H1 (cell line): ENCODE data around the gene CDCA5. TPM values are rescaled to one million over a fixed set of nuclear protein-coding genes. Genes with fewer than 3 reads are reported as not detected.

ENCODE experiments used
- CTCF ChIA-PET: fragments of 300-600 bp; sonication (Branson Sonifier 250); formaldehyde crosslinking; loops from one replicate; lab custom pipeline; 2021; ENCODE audit not compliant: partially characterized antibody; lab: Charles Lee
- POLR2A ChIA-PET: fragments of 300-600 bp; sonication (Branson Sonifier 250); formaldehyde crosslinking; loops from one replicate; lab custom pipeline; 2021; ENCODE audit warnings: inconsistent platforms; ENCODE audit not compliant: partially characterized antibody; lab: Charles Lee
- DNase-seq, 2 experiments: peaks; one replicate each; pipeline versions ENCODE4 v3.0.0 to v3.0.0-alpha.2; 2010 to 2022; ENCODE audit warnings: low spot score in 2 of 2, low read depth in 1 of 2, mixed read lengths in 1 of 2
- FAIRE-seq: peaks from 2 replicates; lab custom pipeline; 2011; peaks lifted over from hg19 to GRCh38; lab: Jason Lieb, UNC
- H2AFZ ChIP-seq: 2 replicates; pipeline ENCODE4 v1.8.1; 2012; ENCODE audit warnings: low read length, inconsistent platforms
- H2AK5ac ChIP-seq: 2 replicates; pipeline ENCODE4 v1.6.1; 2013; ENCODE audit warnings: low read depth, low read length
- H2BK120ac ChIP-seq: replicated peaks from 2 replicates; pipeline ENCODE3; 2013; ENCODE audit warnings: low read depth, low read length, inconsistent platforms
- H2BK12ac ChIP-seq: 2 replicates; pipeline ENCODE4 v1.6.1; 2013; ENCODE audit warnings: low read depth, low read length
- H2BK15ac ChIP-seq: 2 replicates; pipeline ENCODE4 v1.6.1; 2013; ENCODE audit warnings: low read length
- H2BK20ac ChIP-seq: 2 replicates; pipeline ENCODE4 v1.6.1; 2013; ENCODE audit warnings: low read length
- H2BK5ac ChIP-seq: 2 replicates; pipeline ENCODE4 v1.6.1; 2013; ENCODE audit warnings: low read depth, low read length
- H3K14ac ChIP-seq: 2 replicates; pipeline ENCODE4 v1.6.1; 2013; ENCODE audit warnings: inconsistent platforms; ENCODE audit not compliant: insufficient read length
- H3K18ac ChIP-seq: 2 replicates; pipeline ENCODE4 v1.6.1; 2013; ENCODE audit warnings: low read length; ENCODE audit errors: extremely low read depth
- H3K23ac ChIP-seq: 2 replicates; pipeline ENCODE4 v1.6.1; 2013; ENCODE audit warnings: inconsistent platforms; ENCODE audit not compliant: insufficient read length
- H3K23me2 ChIP-seq: 2 replicates; pipeline ENCODE4 v1.6.1; 2013; ENCODE audit warnings: low read depth, low read length
- H3K27ac ChIP-seq: 2 replicates; pipeline ENCODE4 v1.6.1; 2011; ENCODE audit warnings: low read depth, low read length, inconsistent platforms
- H3K27me3 ChIP-seq, 4 experiments: replicated peaks in 1 of 4; 1 replicate in 1 of 4; 2 replicates in 3 of 4; pipeline versions ENCODE4 v1.6.1 to v1.8.1; 2011 to 2013; ENCODE audit warnings: low read length in 3 of 4, mild to moderate bottlenecking in 3 of 4, inconsistent platforms in 2 of 4, mixed read lengths in 2 of 4, moderate library complexity in 1 of 4; ENCODE audit not compliant: control insufficient read depth in 3 of 4, insufficient read depth in 3 of 4; ENCODE audit errors: extremely low read depth in 1 of 4
- H3K36me3 ChIP-seq, 4 experiments: 2 replicates each; pipeline versions ENCODE4 v1.6.1 to v1.8.1; 2011 to 2013; ENCODE audit warnings: mild to moderate bottlenecking in 4 of 4, low read length in 3 of 4, moderate library complexity in 2 of 4, control low read depth in 1 of 4, inconsistent platforms in 1 of 4; ENCODE audit not compliant: insufficient read depth in 4 of 4, control insufficient read depth in 2 of 4
- H3K4ac ChIP-seq: replicated peaks from 2 replicates; pipeline ENCODE3; 2013; ENCODE audit warnings: low read length, low read depth, mixed read lengths, inconsistent platforms; ENCODE audit not compliant: insufficient read length
- H3K4me1 ChIP-seq, 4 experiments: replicated peaks in 1 of 4; 1 replicate in 1 of 4; 2 replicates in 3 of 4; pipeline versions ENCODE4 v1.6.1 to v1.8.1; 2011 to 2013; ENCODE audit warnings: low read length in 3 of 4, inconsistent platforms in 2 of 4, mixed read lengths in 1 of 4; ENCODE audit not compliant: insufficient read depth in 4 of 4, control insufficient read depth in 3 of 4
- H3K4me2 ChIP-seq, 2 experiments: 2 replicates each; pipeline versions ENCODE4 v1.6.1 to v1.8.1; 2011 to 2013; ENCODE audit warnings: low read depth in 2 of 2, low read length in 2 of 2, control low read depth in 1 of 2, inconsistent platforms in 1 of 2, mild to moderate bottlenecking in 1 of 2; ENCODE audit not compliant: insufficient read depth in 1 of 2
- H3K4me3 ChIP-seq, 4 experiments: fragments of 200-600, 300-600 bp in 1 of 4; sonication (generic), shearing (Covaris generic), sonication (Bioruptor Twin) in 1 of 4; 2 replicates each; pipeline versions ENCODE4 v1.5.1 to v1.8.1; 2011 to 2016; ENCODE audit warnings: low read length in 4 of 4, low read depth in 3 of 4, control low read depth in 2 of 4, inconsistent platforms in 2 of 4, mild to moderate bottlenecking in 2 of 4, mixed read lengths in 1 of 4, moderate library complexity in 1 of 4; ENCODE audit not compliant: insufficient read depth in 2 of 4; ENCODE audit errors: extremely low read depth in 1 of 4
- H3K56ac ChIP-seq: replicated peaks from 2 replicates; pipeline ENCODE3; 2013; ENCODE audit warnings: low read depth, mild to moderate bottlenecking, mixed read lengths, low read length, inconsistent platforms; ENCODE audit not compliant: insufficient read length
- H3K79me1 ChIP-seq: 2 replicates; pipeline ENCODE4 v1.6.1; 2013; ENCODE audit warnings: low read depth, low read length, control low read depth
- H3K79me2 ChIP-seq, 2 experiments: 2 replicates each; pipeline versions ENCODE4 v1.6.1 to v1.8.1; 2012 to 2013; ENCODE audit warnings: low read length in 2 of 2, mild to moderate bottlenecking in 2 of 2, inconsistent platforms in 1 of 2; ENCODE audit not compliant: insufficient read depth in 2 of 2, control insufficient read depth in 1 of 2
- H3K9ac ChIP-seq, 4 experiments: replicated peaks in 1 of 4; 1 replicate in 1 of 4; 2 replicates in 3 of 4; pipeline versions ENCODE4 v1.6.1 to v1.8.1; 2011 to 2013; ENCODE audit warnings: low read depth in 3 of 4, low read length in 3 of 4, control low read depth in 2 of 4, mild to moderate bottlenecking in 2 of 4, moderate library complexity in 2 of 4, inconsistent platforms in 1 of 4; ENCODE audit errors: extremely low read depth in 1 of 4
- H3K9me3 ChIP-seq, 2 experiments: 2 replicates each; pipeline versions ENCODE4 v1.6.1 to v1.8.1; 2012 to 2013; ENCODE audit warnings: mild to moderate bottlenecking in 2 of 2, moderate library complexity in 2 of 2, control low read depth in 1 of 2, inconsistent platforms in 1 of 2, low read depth in 1 of 2, low read length in 1 of 2, mixed read lengths in 1 of 2; ENCODE audit not compliant: insufficient read depth in 2 of 2
- H4K20me1 ChIP-seq, 2 experiments: replicated peaks in 1 of 2; 2 replicates each; pipeline versions ENCODE3 to v1.8.1; 2011 to 2013; ENCODE audit warnings: inconsistent platforms in 2 of 2, low read length in 2 of 2, mild to moderate bottlenecking in 1 of 2; ENCODE audit not compliant: insufficient read depth in 2 of 2, control insufficient read depth in 1 of 2
- H4K5ac ChIP-seq: 2 replicates; pipeline ENCODE4 v1.6.1; 2013; ENCODE audit warnings: low read length, low read depth, mixed read lengths, inconsistent platforms; ENCODE audit not compliant: insufficient read length
- H4K8ac ChIP-seq: 2 replicates; pipeline ENCODE4 v1.8.0; 2013; ENCODE audit warnings: mild to moderate bottlenecking, moderate library complexity, low read length, inconsistent platforms; ENCODE audit not compliant: insufficient read depth; ENCODE audit errors: extremely low read depth
- H4K91ac ChIP-seq: replicated peaks from 2 replicates; pipeline ENCODE3; 2013; ENCODE audit warnings: low read length, mixed read lengths, inconsistent platforms; ENCODE audit not compliant: insufficient read length
- BCL11A ChIP-seq, 2 experiments: IDR thresholded peaks; one replicate each; pipeline ENCODE4 v1.6.1; 2011; ENCODE audit warnings: low read depth in 2 of 2, low read length in 2 of 2, mild to moderate bottlenecking in 2 of 2
- CBX8 ChIP-seq: fragments of 300-800, 300-1000 bp; sonication (generic); IDR thresholded peaks from 2 replicates; pipeline ENCODE4 v1.7.1; 2016; ENCODE audit warnings: low read depth, low read length, borderline replicate concordance
- EP300 ChIP-seq, 2 experiments: IDR thresholded peaks; 1 replicate in 1 of 2; 2 replicates in 1 of 2; pipeline ENCODE4 v1.6.1; 2011 to 2012; ENCODE audit warnings: low read depth in 2 of 2, low read length in 2 of 2, mild to moderate bottlenecking in 2 of 2, borderline replicate concordance in 1 of 2, inconsistent platforms in 1 of 2, moderate library complexity in 1 of 2
- KDM4A ChIP-seq: IDR thresholded peaks from one replicate; pipeline ENCODE4 v1.7.1; 2012; ENCODE audit warnings: low read depth, mild to moderate bottlenecking, moderate library complexity, low read length, inconsistent platforms; ENCODE audit not compliant: severe bottlenecking
- PHF8 ChIP-seq: fragments of 200-600 bp; sonication (generic); conservative IDR thresholded peaks from 2 replicates; pipeline ENCODE4 v1.7.1; 2012; ENCODE audit warnings: low read depth, mild to moderate bottlenecking, inconsistent platforms, low read length, moderate library complexity
- POLR2AphosphoS5 ChIP-seq: IDR thresholded peaks from 2 replicates; pipeline ENCODE4 v1.6.1; 2011; ENCODE audit warnings: low read depth, low read length
- RBBP5 ChIP-seq: IDR thresholded peaks from 2 replicates; pipeline ENCODE4 v1.7.1; 2012; ENCODE audit warnings: low read depth, mild to moderate bottlenecking, inconsistent platforms, low read length, moderate library complexity, borderline replicate concordance
- RXRA ChIP-seq: IDR thresholded peaks from 2 replicates; pipeline ENCODE4 v1.6.1; 2011; ENCODE audit warnings: low read depth, mild to moderate bottlenecking, low read length, moderate library complexity; ENCODE audit not compliant: insufficient read depth
- SIRT6 ChIP-seq: IDR thresholded peaks from one replicate; pipeline ENCODE4 v1.7.1; 2012; ENCODE audit warnings: low read length, inconsistent platforms
- SRF ChIP-seq: IDR thresholded peaks from 2 replicates; pipeline ENCODE4 v1.6.1; 2011; ENCODE audit warnings: mild to moderate bottlenecking, low read depth, low read length, moderate library complexity
- TEAD4 ChIP-seq: IDR thresholded peaks from 2 replicates; pipeline ENCODE4 v1.6.1; 2012; ENCODE audit warnings: low read depth, low read length, inconsistent platforms, mixed read lengths
- WGBS, 2 experiments: shearing (Covaris generic) in 1 of 2; methylation state at CpG; one replicate each; pipeline versions ENCODE4 v1.1.6 to v1.1.7; 2013 to 2015; ENCODE audit warnings: low lambda C conversion rate in 2 of 2, mixed read lengths in 2 of 2, inconsistent platforms in 1 of 2, low coverage in 1 of 2, missing lambda C conversion rate in 1 of 2; ENCODE audit not compliant: insufficient replicate concordance in 2 of 2, insufficient coverage in 1 of 2, insufficient read length in 1 of 2; ENCODE audit errors: extremely low coverage in 1 of 2, missing lambda C conversion rate in 1 of 2; 5-methylcytosine and 5-hydroxymethylcytosine counted together
- polyA plus RNA-seq, 7 experiments: library from polyadenylated mRNA; depleted of rRNA in 3 of 7; stranded (reverse) in 5 of 7; unstranded in 2 of 7; fragments of >200 nt in 5 of 7; fragments of 200-250 nt in 2 of 7; gene quantifications; 1 replicate in 5 of 7; 2 replicates in 1 of 7; 4 replicates in 1 of 7; pipeline versions ENCODE4 v1.2.1 to v1.2.3, GENCODE V29; 2011 to 2013; ENCODE audit warnings: missing spikeins in 2 of 7, mixed read lengths in 2 of 7
- total RNA-seq: library from RNA; stranded (reverse); fragmentation: NEBNext Ultra II Directional; extraction: Animal tissue kit (Norgen Biotek cat#: 25700); gene quantifications from 2 replicates; pipeline ENCODE4 v1.2.1, GENCODE V29; 2021

The CDCA5 gene
- total and polyA plus RNA-seq, 2 of the 8 experiments (the other 6 are each of a cell fraction or from before 2014, with no cell fraction given): 39.2 to 87.0 TPM

DNA sequence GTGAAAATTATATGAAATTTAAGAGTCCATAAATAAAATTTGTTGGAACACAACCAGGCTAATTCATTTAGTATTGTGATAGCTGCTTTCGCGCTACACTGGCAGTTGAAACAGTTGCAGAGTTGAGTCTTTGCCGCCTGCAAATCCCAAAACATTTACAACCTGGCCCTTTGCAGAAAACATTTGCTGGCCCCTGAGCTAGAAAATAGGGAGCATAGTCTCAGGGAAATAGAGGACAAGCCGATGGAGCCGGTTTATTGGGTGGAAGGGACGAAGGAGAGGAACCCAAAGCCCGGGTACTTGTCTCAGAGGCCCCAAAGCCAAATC lies 43.4 kb downstream of the CDCA5 start:
- no peak for FAIRE-seq
- POLR2A ChIA-PET: interaction anchor here (1.0 to 3.5 kb wide), 18 partner anchors 8 to 230 kb away, joined by 3 to 10 read pairs (median 4); partner anchors contain the start of genes ARL2, CDCA5, MEN1 and SNX15
- TF ChIP-seq RXRA (no peak), PHF8 (no peak), EP300 (IDR thresholded peaks at IDR 0.05; ENCODE audit: borderline replicate concordance in 1 of 2, low read depth in 2 of 2, low read length in 2 of 2) (no peak), CBX8 (no peak), RBBP5 (no peak), KDM4A (no peak), SRF (no peak), BCL11A (IDR thresholded peaks at IDR 0.05; ENCODE audit: low read depth in 2 of 2, low read length in 2 of 2) (no peak), POLR2AphosphoS5 (no peak), SIRT6 (no peak), TEAD4 (no peak)
- peaks cover under 1 to 12% (median 6%) of the 10 kb centered on the region in 4 experiments; a peak in 5 of 8 replicates for H3K36me3 ChIP-seq
- H2BK120ac ChIP-seq: no peak overlapping the region
- peaks cover 6 to 13% of the 10 kb centered on the region in 2 experiments for H4K20me1 ChIP-seq
- H3K27ac ChIP-seq: peak overlapping the region; percentile 85; the same call in 1 of the 2 replicates
- CTCF ChIA-PET: interaction anchor here (1.0 to 4.2 kb wide), 7 partner anchors 9 to 44 kb away, joined by 3 to 12 read pairs (median 3); partner anchors contain the start of genes ARL2 and CDCA5
- H3K79me1 ChIP-seq: peaks cover 2% of the 10 kb centered on the region
- H3K9me3 ChIP-seq: no peaks in the 10 kb centered on the region
- H2AFZ ChIP-seq: 0 out of 2 replicates have a peak overlapping the region, but pooled peaks have one; percentile 71
- H3K9ac ChIP-seq: peak overlapping the region in 2 of 4 experiments; percentile 40 to 49; a peak in 3 of 7 replicates
- peak overlapping the region; percentile 63 to 90 for H3K4me2 ChIP-seq
- H3K4ac ChIP-seq: no peak overlapping the region
- peaks cover 0 to 16% of the 10 kb centered on the region in 2 experiments; a peak in 2 of 4 replicates for H3K79me2 ChIP-seq
- no peaks in the 10 kb centered on the region; the same call in 1 of the 2 replicates for H3K23me2 ChIP-seq
- peak overlapping the region; percentile 48 to 93 (median 80) for H3K4me3 ChIP-seq
- no peak overlapping the region for H3K14ac ChIP-seq
- no peaks in the 10 kb centered on the region; a peak in 2 of 7 replicates for H3K4me1 ChIP-seq
- H2AK5ac ChIP-seq: no peak overlapping the region
- no peak overlapping the region for H4K91ac ChIP-seq
- H2BK15ac ChIP-seq: no peak overlapping the region
- 27% methylated on average over 7 of the region's 7 CpGs; no CpG with 5 or more reads in 1 of the 2 experiments for WGBS, 2 experiments
- H2BK20ac ChIP-seq: no peak overlapping the region
- no peak for DNase-seq
- H3K27me3 ChIP-seq: no peaks in the 10 kb centered on the region
- no peak overlapping the region for H4K5ac ChIP-seq
- H3K23ac ChIP-seq: no peak overlapping the region
- no peak overlapping the region for H2BK12ac ChIP-seq
- H3K56ac ChIP-seq: no peak overlapping the region
- no peak overlapping the region for H4K8ac ChIP-seq
- H3K18ac ChIP-seq: no peak overlapping the region
- no peak overlapping the region; the same call in 1 of the 2 replicates for H2BK5ac ChIP-seq
